Mesodermal cell (in vitro differentiated cells): ENCODE results near the gene GABRG3.
"Not testable (repeated sequence)": the region's sequence is repeated elsewhere in the genome, so short reads cannot be mapped to it uniquely, and the experiment has no call there.

Experiments
- H3K27ac ChIP-seq: 2 replicates; pipeline ENCODE4 v1.7.0; 2013; ENCODE audit warnings: mild to moderate bottlenecking, low read depth, low read length, moderate library complexity; ENCODE audit not compliant: severe bottlenecking
- H3K36me3 ChIP-seq: 2 replicates; pipeline ENCODE4 v1.7.1; 2013; ENCODE audit warnings: mild to moderate bottlenecking, low read length, moderate library complexity; ENCODE audit not compliant: control insufficient read depth, insufficient read depth
- H3K4me1 ChIP-seq: one replicate; pipeline ENCODE4 v1.7.1; 2013; ENCODE audit warnings: mild to moderate bottlenecking, low read length; ENCODE audit not compliant: insufficient read depth, control insufficient read depth, poor library complexity, severe bottlenecking
- H3K4me3 ChIP-seq: 2 replicates; pipeline ENCODE4 v1.7.0; 2013; ENCODE audit warnings: low read length, control low read depth, mild to moderate bottlenecking; ENCODE audit not compliant: insufficient read depth, poor library complexity, severe bottlenecking; ENCODE audit errors: extremely low read depth
- H3K9me3 ChIP-seq: 2 replicates; pipeline ENCODE4 v1.7.1; 2013; ENCODE audit warnings: mild to moderate bottlenecking, low read length, moderate library complexity; ENCODE audit not compliant: control insufficient read depth
- WGBS, 2 experiments: methylation state at CpG; one replicate each; pipeline ENCODE4 v1.1.5; 2013; ENCODE audit warnings: missing lambda C conversion rate in 2 of 2; ENCODE audit not compliant: insufficient coverage in 2 of 2; 5-methylcytosine and 5-hydroxymethylcytosine counted together

The GABRG3 gene

GRCh38 chr15:27170851-27171250 lies 199.9 kb downstream of the GABRG3 start:
- Histone ChIP-seq H3K36me3 (no peaks in the 10 kb centered on the region), H3K27ac (no peak overlapping the region), H3K4me1 (no peaks in the 10 kb centered on the region), H3K4me3 (no peak overlapping the region), H3K9me3 (peaks cover 2% of the 10 kb centered on the region)
- WGBS, 2 experiments, result 100% methylated on average over 1 to 3 of the region's 4 CpGs

GRCh38 chr15:27172821-27173220 lies 201.8 kb downstream of the GABRG3 start:
- WGBS, 2 experiments, result 84 to 85% methylated on average over 2 of the region's 5 CpGs
- Histone ChIP-seq H3K4me3 (no peak overlapping the region), H3K9me3 (peaks cover 18% of the 10 kb centered on the region), H3K27ac (no peak overlapping the region), H3K36me3 (no peaks in the 10 kb centered on the region), H3K4me1 (no peaks in the 10 kb centered on the region)

GRCh38 chr15:27175472-27176153 lies 204.6 kb downstream of the GABRG3 start:
- Histone ChIP-seq H3K27ac (no peak overlapping the region), H3K4me3 (no peak overlapping the region), H3K9me3 (peaks cover 22% of the 10 kb centered on the region), H3K4me1 (no peaks in the 10 kb centered on the region), H3K36me3 (no peaks in the 10 kb centered on the region)
- WGBS, 2 experiments, result 54 to 80% methylated on average over 2 of the region's 2 CpGs

GRCh38 chr15:27176785-27177406 lies 205.9 kb downstream of the GABRG3 start:
- Histone ChIP-seq H3K27ac (no peak overlapping the region), H3K4me3 (no peak overlapping the region), H3K36me3 (no peaks in the 10 kb centered on the region), H3K4me1 (no peaks in the 10 kb centered on the region), H3K9me3 (peaks cover 22% of the 10 kb centered on the region)
- 90 to 96% methylated on average over 3 of the region's 4 CpGs for WGBS, 2 experiments

- H3K9me3 ChIP-seq, result peaks cover 22% of the 10 kb centered on the region
- 78 to 79% methylated on average over 6 of the region's 7 CpGs for WGBS, 2 experiments
- H3K4me3 ChIP-seq, result no peak overlapping the region
- no peaks in the 10 kb centered on the region for H3K4me1 ChIP-seq
- no peaks in the 10 kb centered on the region for H3K36me3 ChIP-seq
- H3K27ac ChIP-seq, result no peak overlapping the region
Observed at GRCh38 chr15:27179789-27180188, 208.8 kb downstream of the GABRG3 start.

GRCh38 chr15:27182561-27183110 lies 211.7 kb downstream of the GABRG3 start:
- 86 to 89% methylated on average over 10 of the region's 13 CpGs for WGBS, 2 experiments
- no peak overlapping the region for H3K4me3 ChIP-seq
- no peak overlapping the region for H3K27ac ChIP-seq
- peaks cover 5% of the 10 kb centered on the region for H3K9me3 ChIP-seq
- H3K4me1 ChIP-seq, result no peaks in the 10 kb centered on the region
- H3K36me3 ChIP-seq, result no peaks in the 10 kb centered on the region

- 100% methylated on average over 1 of the region's 4 CpGs; no CpG with 5 or more reads in 1 of the 2 experiments for WGBS, 2 experiments
- no peak overlapping the region for H3K27ac ChIP-seq
- no peaks in the 10 kb centered on the region for H3K9me3 ChIP-seq
- no peaks in the 10 kb centered on the region for H3K36me3 ChIP-seq
- no peak overlapping the region for H3K4me3 ChIP-seq
- no peaks in the 10 kb centered on the region for H3K4me1 ChIP-seq
Observed at GRCh38 chr15:27183201-27183600, 212.2 kb downstream of the GABRG3 start.

GRCh38 chr15:27191515-27191914 lies 220.5 kb downstream of the GABRG3 start:
- not testable (repeated sequence) for H3K9me3 ChIP-seq, H3K36me3 ChIP-seq, H3K4me1 ChIP-seq, H3K4me3 ChIP-seq, H3K27ac ChIP-seq
- WGBS, 2 experiments, result 76 to 100% methylated on average over 1 to 2 of the region's 4 CpGs

- WGBS, 2 experiments, result 81 to 94% methylated on average over 2 to 3 of the region's 6 CpGs
- no peak overlapping the region for H3K27ac ChIP-seq
- no peaks in the 10 kb centered on the region for H3K4me1 ChIP-seq
- H3K36me3 ChIP-seq, result no peaks in the 10 kb centered on the region
- no peaks in the 10 kb centered on the region for H3K9me3 ChIP-seq
- H3K4me3 ChIP-seq, result no peak overlapping the region
Observed at GRCh38 chr15:27196691-27197090, 225.7 kb downstream of the GABRG3 start.

- WGBS, 2 experiments, result 80 to 83% methylated on average over 1 of the region's 3 CpGs
- Histone ChIP-seq H3K36me3 (no peaks in the 10 kb centered on the region), H3K4me1 (no peaks in the 10 kb centered on the region), H3K27ac (no peak overlapping the region), H3K9me3 (no peaks in the 10 kb centered on the region), H3K4me3 (no peak overlapping the region)
Observed at GRCh38 chr15:27201425-27201824, 230.4 kb downstream of the GABRG3 start.

- no peak overlapping the region for H3K4me3 ChIP-seq
- H3K9me3 ChIP-seq, result no peaks in the 10 kb centered on the region
- no peaks in the 10 kb centered on the region for H3K4me1 ChIP-seq
- WGBS, 2 experiments, result 73 to 87% methylated on average over 7 of the region's 10 CpGs
- H3K36me3 ChIP-seq, result no peaks in the 10 kb centered on the region
- no peak overlapping the region for H3K27ac ChIP-seq
Observed at GRCh38 chr15:27210176-27210575, 239.2 kb downstream of the GABRG3 start.
